Small intestine (tissue), 7 donors: ENCODE results near the gene SP2. TPM values are rescaled to one million over a fixed set of nuclear protein-coding genes. Genes with fewer than 3 reads are reported as not detected.

Source experiments
- DNase-seq, 2 donors: peaks; one replicate each; pipeline versions ENCODE4 v3.0.0 to v3.0.0-alpha.2; 2013
- FAIRE-seq: peaks from 2 replicates; lab custom pipeline; 2012; peaks lifted over from hg19 to GRCh38; lab: Jason Lieb, UNC
- H3K27ac ChIP-seq, 3 donors: one replicate each; pipeline ENCODE4 v1.5.1; 2013; ENCODE audit warnings: low read length in 2 of 3, mild to moderate bottlenecking in 2 of 3, control low read depth in 1 of 3, inconsistent platforms in 1 of 3, low read depth in 1 of 3, moderate library complexity in 1 of 3
- H3K27me3 ChIP-seq, 3 donors: one replicate each; pipeline ENCODE4 v1.6.1; 2013; ENCODE audit warnings: low read length in 3 of 3, inconsistent platforms in 1 of 3; ENCODE audit not compliant: control insufficient read depth in 3 of 3, insufficient read depth in 3 of 3
- H3K36me3 ChIP-seq, 3 donors: one replicate each; pipeline ENCODE4 v1.6.1; 2013; ENCODE audit warnings: low read length in 3 of 3, inconsistent platforms in 1 of 3, low read depth in 1 of 3, mild to moderate bottlenecking in 1 of 3, moderate library complexity in 1 of 3; ENCODE audit not compliant: control insufficient read depth in 3 of 3, insufficient read depth in 2 of 3
- H3K4me1 ChIP-seq, 3 donors: one replicate each; pipeline ENCODE4 v1.6.1; 2013; ENCODE audit warnings: low read length in 2 of 3, inconsistent platforms in 1 of 3, low read depth in 1 of 3, mild to moderate bottlenecking in 1 of 3, moderate library complexity in 1 of 3; ENCODE audit not compliant: control insufficient read depth in 3 of 3, insufficient read depth in 2 of 3
- H3K4me3 ChIP-seq, 3 donors: one replicate each; pipeline ENCODE4 v1.5.1; 2013; ENCODE audit warnings: low read length in 3 of 3, control low read depth in 1 of 3, inconsistent platforms in 1 of 3, low read depth in 1 of 3, mild to moderate bottlenecking in 1 of 3, moderate library complexity in 1 of 3
- H3K9me3 ChIP-seq, 2 donors: one replicate each; pipeline ENCODE4 v1.6.1; 2013; ENCODE audit warnings: low read depth in 1 of 2, low read length in 1 of 2; ENCODE audit not compliant: control insufficient read depth in 2 of 2, insufficient read depth in 1 of 2
- WGBS, 3 donors: extraction: QIAGEN DNeasy Blood & Tissue Kit; methylation state at CpG; one replicate each; pipeline ENCODE4 v1.1.7; 2013; 5-methylcytosine and 5-hydroxymethylcytosine counted together
- polyA plus RNA-seq, 4 donors: library from polyadenylated mRNA; stranded (reverse) in 3 of 4; unstranded in 1 of 4; fragments of 200-250 nt in 3 of 4; fragments of 120-200 nt in 1 of 4; gene quantifications; one replicate each; pipeline versions ENCODE4 v1.2.1 to v1.2.3, GENCODE V29; 2013
- donor health status: healthy with polysubstance abuse.
- donor health status: control.
- donor health status: control.
- donor health status: Bipolar disorder and iron deficiency.
- donor health status: healthy.

Gene SP2
- polyA plus RNA-seq, 4 donors, result 8.7 to 17.3 (median 12.6) TPM

DNA sequence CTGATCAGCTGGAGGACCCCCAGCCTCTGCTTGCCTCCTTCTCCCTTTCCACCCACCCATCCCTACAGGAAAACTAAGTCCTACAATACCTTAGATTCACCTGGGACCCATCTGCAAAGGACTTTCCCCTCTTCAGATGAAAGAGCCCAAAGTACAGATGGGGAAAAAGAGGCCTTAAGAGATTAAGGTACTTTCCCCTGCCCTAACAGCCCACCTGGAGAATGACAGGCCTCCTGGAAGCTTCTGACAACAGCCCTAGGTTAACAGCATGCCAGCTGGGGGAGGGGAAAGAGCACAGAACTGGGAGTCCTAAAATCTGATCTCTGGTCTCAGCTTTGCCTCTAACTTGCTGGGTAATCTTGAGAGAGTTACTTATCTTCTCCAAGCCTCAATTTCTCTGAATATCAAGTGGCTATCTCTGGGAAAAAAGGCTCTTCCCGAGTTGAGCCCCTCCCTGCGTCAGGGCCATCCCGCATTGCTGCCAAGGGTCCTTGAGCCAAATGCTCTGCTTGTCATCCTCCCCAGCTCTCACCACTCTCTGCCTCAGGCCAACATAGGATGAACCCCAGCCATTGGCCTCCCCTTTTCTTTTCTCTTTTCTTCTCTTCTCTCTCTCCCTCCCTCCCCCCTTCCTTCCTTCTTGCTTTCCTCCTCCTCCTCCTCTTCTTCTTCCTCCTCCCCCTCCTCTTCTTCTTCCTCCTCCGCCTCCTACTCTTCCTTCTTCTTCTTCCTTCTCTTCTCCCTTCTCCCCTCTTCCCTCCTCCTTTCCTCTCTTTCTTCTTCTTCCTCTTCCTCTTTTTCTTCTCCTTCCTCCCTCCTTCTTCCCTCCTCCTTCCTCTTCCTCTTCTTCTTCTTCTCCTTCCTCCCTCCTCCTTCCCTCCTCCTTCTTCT is 22.6 kb upstream of the SP2 start:
- Histone ChIP-seq H3K9me3 (no peaks in the 10 kb centered on the region), H3K4me3 (no peak overlapping the region), H3K4me1 (peaks cover 0 to 27% (median 0%) of the 10 kb centered on the region in 3 donors), H3K27me3 (peaks cover 3 to 28% (median 3%) of the 10 kb centered on the region in 3 donors), H3K27ac (no peak overlapping the region), H3K36me3 (no peaks in the 10 kb centered on the region)
- 65 to 77% (median 72%) methylated on average over 4 of the region's 4 CpGs for WGBS, 3 donors
- DNase-seq (no peak), FAIRE-seq (no peak)

DNA sequence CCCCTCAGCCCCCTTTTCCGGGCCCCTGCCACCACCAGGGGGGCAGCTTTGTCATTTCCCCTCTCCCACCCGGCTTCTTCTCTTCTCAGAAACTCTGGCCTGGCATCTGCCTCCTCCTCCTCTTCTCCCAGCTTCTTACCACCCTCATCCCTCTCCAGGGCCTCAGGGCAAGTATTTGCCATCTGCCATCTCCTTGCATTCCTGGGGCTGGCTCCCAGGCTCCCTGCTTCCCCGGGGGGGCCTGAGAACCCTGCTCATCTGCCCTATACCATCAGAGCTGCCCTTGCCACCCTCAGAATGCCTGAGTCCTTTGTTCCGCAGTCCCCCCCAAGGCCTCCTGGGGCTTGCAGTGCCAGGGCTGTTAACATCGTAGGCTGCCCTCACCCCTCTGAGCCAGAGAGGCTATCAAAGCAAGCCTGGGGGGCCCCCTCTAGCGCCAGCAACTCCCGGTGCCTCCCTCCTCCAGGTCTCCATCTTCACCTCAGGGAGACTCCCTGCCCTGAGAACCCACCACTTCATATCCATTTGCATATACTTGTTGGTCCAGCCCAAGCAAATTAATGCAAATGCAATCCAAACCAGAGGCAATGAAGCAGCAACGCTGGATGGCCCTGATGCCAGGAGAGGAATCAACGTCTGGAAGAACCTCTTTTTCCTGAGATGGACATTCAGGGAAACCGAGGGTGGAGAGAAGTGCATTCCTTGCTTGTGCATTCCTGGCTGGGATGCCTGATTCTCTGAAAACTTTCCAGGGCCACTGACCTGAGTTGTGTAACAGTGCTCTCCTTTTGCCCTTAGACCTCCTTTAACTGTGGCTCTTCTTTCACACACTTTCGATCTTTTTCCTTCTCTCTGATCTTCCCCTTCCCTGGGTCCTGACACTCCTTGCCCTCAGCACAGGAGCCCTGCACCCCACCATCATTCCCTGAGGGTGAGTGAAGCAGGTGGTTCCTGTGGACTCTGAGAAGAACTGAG is 20.7 kb upstream of the SP2 start:
- H3K4me1 ChIP-seq, result peaks cover 0 to 33% (median 0%) of the 10 kb centered on the region in 3 donors
- no peaks in the 10 kb centered on the region for H3K36me3 ChIP-seq
- no peak overlapping the region for H3K4me3 ChIP-seq
- FAIRE-seq (no peak), DNase-seq (no peak)
- H3K27me3 ChIP-seq, result peaks cover 3 to 23% (median 3%) of the 10 kb centered on the region in 3 donors
- WGBS, 3 donors, result 63 to 76% (median 63%) methylated on average over 11 of the region's 11 CpGs
- no peaks in the 10 kb centered on the region for H3K9me3 ChIP-seq
- no peak overlapping the region for H3K27ac ChIP-seq

DNA sequence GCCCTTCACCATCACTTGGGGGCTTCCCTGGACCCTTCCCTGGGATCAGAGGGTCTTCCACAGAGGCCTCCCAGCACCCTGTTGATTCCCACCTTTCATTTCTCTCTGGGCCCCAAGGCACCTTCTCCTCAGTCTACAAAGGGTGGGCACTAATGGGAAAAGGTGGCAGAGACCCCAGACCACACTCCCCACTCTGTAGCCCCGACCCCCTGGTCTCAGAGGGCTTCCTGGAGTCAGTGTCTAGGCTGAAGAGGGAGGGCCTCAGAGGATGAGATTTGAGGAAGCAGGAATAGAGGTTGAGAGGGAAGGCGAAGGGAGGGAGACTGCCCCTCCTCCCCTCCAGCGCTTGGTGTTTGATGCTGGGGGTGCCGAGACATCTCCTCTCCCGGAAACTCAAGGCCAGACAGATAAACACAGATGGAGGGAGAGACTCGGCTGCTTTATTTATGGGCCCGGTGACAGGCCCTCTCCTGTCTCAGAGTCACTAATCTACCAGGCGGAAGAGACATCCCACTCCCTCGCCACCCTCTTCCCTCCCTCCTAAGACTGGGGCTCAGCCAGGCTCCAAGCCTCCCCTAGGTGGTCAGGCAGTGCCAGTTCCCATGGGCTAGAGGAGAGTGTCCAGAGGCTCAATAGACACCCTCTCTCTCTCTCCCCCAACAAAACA is 18.5 kb upstream of the SP2 start:
- H3K27ac ChIP-seq, result no peak overlapping the region
- no peak for FAIRE-seq
- no peaks in the 10 kb centered on the region for H3K9me3 ChIP-seq
- H3K4me1 ChIP-seq, result peaks cover 0 to 45% (median 3%) of the 10 kb centered on the region in 3 donors
- WGBS, 3 donors, result 59 to 80% (median 69%) methylated on average over 7 to 9 of the region's 9 CpGs
- peaks cover 3 to 8% (median 3%) of the 10 kb centered on the region in 3 donors for H3K27me3 ChIP-seq
- DNase-seq, result no peak
- H3K4me3 ChIP-seq, result no peak overlapping the region
- H3K36me3 ChIP-seq, result no peaks in the 10 kb centered on the region

GRCh38 chr17:47878203-47879027 is 17.6 kb upstream of the SP2 start:
- Histone ChIP-seq H3K9me3 (no peaks in the 10 kb centered on the region), H3K27ac (no peak overlapping the region), H3K4me3 (no peak overlapping the region), H3K27me3 (no peaks in the 10 kb centered on the region), H3K36me3 (no peaks in the 10 kb centered on the region), H3K4me1 (peaks cover 0 to 50% (median 3%) of the 10 kb centered on the region in 3 donors)
- 53 to 63% (median 63%) methylated on average over 10 of the region's 10 CpGs for WGBS, 3 donors
- DNase-seq (no peak), FAIRE-seq (no peak)

- Histone ChIP-seq H3K27ac (no peak overlapping the region), H3K4me1 (peaks cover 0 to 57% (median 9%) of the 10 kb centered on the region in 3 donors), H3K36me3 (no peaks in the 10 kb centered on the region), H3K4me3 (no peak overlapping the region), H3K27me3 (no peaks in the 10 kb centered on the region), H3K9me3 (no peaks in the 10 kb centered on the region)
- DNase-seq (no peak), FAIRE-seq (no peak)
- 66 to 84% (median 79%) methylated on average over 2 of the region's 2 CpGs for WGBS, 3 donors
These were observed 16.9 kb upstream of the SP2 start for GRCh38 chr17:47879028-47879585.

- 80 to 88% (median 82%) methylated on average over 8 of the region's 8 CpGs for WGBS, 3 donors
These were observed 16.1 kb upstream of the SP2 start for GRCh38 chr17:47879776-47880454.

GRCh38 chr17:47882247-47882646 is 13.8 kb upstream of the SP2 start:
- Histone ChIP-seq H3K27ac (peak overlapping the region in 2 of 3 donors; percentile 24 to 85), H3K27me3 (no peaks in the 10 kb centered on the region), H3K4me1 (peaks cover 0 to 74% (median 9%) of the 10 kb centered on the region in 3 donors), H3K36me3 (no peaks in the 10 kb centered on the region), H3K4me3 (no peak overlapping the region), H3K9me3 (no peaks in the 10 kb centered on the region)
- DNase-seq (peak; percentile 74 to 90), FAIRE-seq (no peak)
- 6 to 24% (median 22%) methylated on average over 7 of the region's 7 CpGs for WGBS, 3 donors

More at GRCh38 chr17:47879776-47880454, 16.1 kb upstream of the SP2 start:
- Histone ChIP-seq H3K9me3 (no peaks in the 10 kb centered on the region), H3K36me3 (no peaks in the 10 kb centered on the region), H3K4me1 (peaks cover 0 to 65% (median 9%) of the 10 kb centered on the region in 3 donors), H3K4me3 (no peak overlapping the region), H3K27ac (no peak overlapping the region), H3K27me3 (no peaks in the 10 kb centered on the region)
- FAIRE-seq (no peak), DNase-seq (no peak)
